ENCODE data around the gene FAM228B. TPM values are rescaled to one million over a fixed set of nuclear protein-coding genes. Genes with fewer than 3 reads are reported as not detected.
A peak's percentile ranks its signal among the peaks of the same experiment; 100 is the strongest.
"Not testable (repeated sequence)": the region's sequence is repeated elsewhere in the genome, so short reads cannot be mapped to it uniquely, and the experiment has no call there.

Gene FAM228B
- total RNA-seq, 1 donor from 2014 or later = 61.4 TPM

GRCh38 chr2:24189551-24189950 lies 66.3 kb downstream of the FAM228B start:
- no peak for ATAC-seq
- intact Hi-C loops (cut with DNase I) = no loop called here

GRCh38 chr2:24190503-24190902 lies 67.2 kb downstream of the FAM228B start:
- no peak for ATAC-seq
- DNase-seq (ENCODE audit: low spot score) = no peak
- intact Hi-C loops (cut with DNase I) = no loop called here

More at GRCh38 chr2:24189551-24189950, 66.3 kb downstream of the FAM228B start:
- no peak for DNase-seq (ENCODE audit: low spot score)

GRCh38 chr2:24191156-24191555 lies 67.9 kb downstream of the FAM228B start:
- DNase-seq (ENCODE audit: low spot score) (no peak), ATAC-seq (no peak)
- intact Hi-C loops (cut with DNase I) = no loop called here

- ATAC-seq (no peak), DNase-seq (ENCODE audit: low spot score) (no peak)
- intact Hi-C loops (cut with DNase I) = no loop called here
Measured at GRCh38 chr2:24191848-24192247, 68.6 kb downstream of the FAM228B start.

GRCh38 chr2:24197213-24197612 lies 73.9 kb downstream of the FAM228B start:
- DNase-seq (ENCODE audit: low spot score); intact Hi-C loops (cut with DNase I); ATAC-seq: not testable (repeated sequence)

- DNase-seq (ENCODE audit: low spot score) = no peak
- intact Hi-C loops (cut with DNase I) = no loop called here
- ATAC-seq = no peak
Measured at GRCh38 chr2:24199968-24200590, 76.8 kb downstream of the FAM228B start.

- ATAC-seq (no peak), DNase-seq (ENCODE audit: low spot score) (no peak)
- intact Hi-C loops (cut with DNase I) = no loop called here
Measured at GRCh38 chr2:24200799-24201198, 77.5 kb downstream of the FAM228B start.

- intact Hi-C loops (cut with DNase I) = no loop called here
- no peak for DNase-seq (ENCODE audit: low spot score)
- no peak for ATAC-seq
Measured at GRCh38 chr2:24203029-24203786, 79.9 kb downstream of the FAM228B start.

- intact Hi-C loops (cut with DNase I) = no loop called here
- ATAC-seq (no peak), DNase-seq (ENCODE audit: low spot score) (no peak)
Measured at GRCh38 chr2:24203787-24204150, 80.5 kb downstream of the FAM228B start.

GRCh38 chr2:24204505-24204904 lies 81.2 kb downstream of the FAM228B start:
- ATAC-seq (no peak), DNase-seq (ENCODE audit: low spot score) (no peak)
- intact Hi-C loops (cut with DNase I) = no loop called here

- intact Hi-C loops (cut with DNase I) = no loop called here
- ATAC-seq = no peak
- no peak for DNase-seq (ENCODE audit: low spot score)
Measured at GRCh38 chr2:24205131-24205530, 81.9 kb downstream of the FAM228B start.

- intact Hi-C loops (cut with DNase I) = no loop called here
- ATAC-seq = no peak
- DNase-seq (ENCODE audit: low spot score) = no peak
Measured at GRCh38 chr2:24206242-24206641, 83.0 kb downstream of the FAM228B start.

- ATAC-seq (no peak), DNase-seq (ENCODE audit: low spot score) (no peak)
- intact Hi-C loops (cut with DNase I) = no loop called here
Measured at GRCh38 chr2:24206714-24207113, 83.4 kb downstream of the FAM228B start.

GRCh38 chr2:24207359-24207758 lies 84.1 kb downstream of the FAM228B start:
- intact Hi-C loops (cut with DNase I) = no loop called here
- ATAC-seq (no peak), DNase-seq (ENCODE audit: low spot score) (no peak)

- ATAC-seq (no peak), DNase-seq (ENCODE audit: low spot score) (no peak)
- intact Hi-C loops (cut with DNase I) = no loop called here
Measured at GRCh38 chr2:24208490-24208889, 85.2 kb downstream of the FAM228B start.

- ATAC-seq (no peak), DNase-seq (ENCODE audit: low spot score) (no peak)
- intact Hi-C loops (cut with DNase I) = no loop called here
Measured at GRCh38 chr2:24209389-24210105, 86.3 kb downstream of the FAM228B start.

- DNase-seq (ENCODE audit: low spot score) = no peak
Measured at GRCh38 chr2:24210106-24210455, 86.8 kb downstream of the FAM228B start.

GRCh38 chr2:24210723-24211122 lies 87.5 kb downstream of the FAM228B start:
- DNase-seq (ENCODE audit: low spot score) (no peak), ATAC-seq (peak; percentile 83)
- intact Hi-C loops (cut with DNase I) = no loop called here

More at GRCh38 chr2:24210106-24210455, 86.8 kb downstream of the FAM228B start:
- intact Hi-C loops (cut with DNase I) = no loop called here
- no peak for ATAC-seq

- DNase-seq (ENCODE audit: low spot score) = no peak
- peak; percentile 36 for ATAC-seq
- intact Hi-C loops (cut with DNase I) = no loop called here
Measured at GRCh38 chr2:24211408-24211807, 88.1 kb downstream of the FAM228B start.

- no peak for ATAC-seq
- intact Hi-C loops (cut with DNase I) = no loop called here
- no peak for DNase-seq (ENCODE audit: low spot score)
Measured at GRCh38 chr2:24214880-24215279, 91.6 kb downstream of the FAM228B start.
